ENCODE measurements around the gene DLX4.

The DLX4 gene

DNA sequence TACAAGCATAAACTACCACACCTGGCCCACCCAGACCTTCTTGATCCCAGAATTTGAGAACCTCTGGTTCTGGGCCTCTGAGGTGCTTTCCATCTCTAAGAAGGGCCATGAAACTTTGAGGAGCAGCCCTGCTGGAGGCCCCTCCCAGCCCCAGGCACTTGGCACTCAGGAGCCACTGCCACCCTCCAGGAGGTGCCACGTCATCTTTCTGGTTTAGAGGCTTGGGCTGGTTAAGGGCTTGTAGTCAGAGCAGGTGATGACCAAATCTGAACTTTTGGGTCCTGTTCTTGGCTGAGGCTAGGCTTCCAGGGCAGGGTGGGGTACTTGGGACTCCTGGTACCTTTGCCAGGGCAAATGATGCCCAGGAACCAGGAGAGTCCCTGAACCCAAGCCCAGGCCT, 13.8 kb upstream of the DLX4 start:
- no peak overlapping the region for H3K4me3 ChIP-seq (ENCODE audit: low read depth, low read length)
- TF ChIP-seq, protein P1, sequence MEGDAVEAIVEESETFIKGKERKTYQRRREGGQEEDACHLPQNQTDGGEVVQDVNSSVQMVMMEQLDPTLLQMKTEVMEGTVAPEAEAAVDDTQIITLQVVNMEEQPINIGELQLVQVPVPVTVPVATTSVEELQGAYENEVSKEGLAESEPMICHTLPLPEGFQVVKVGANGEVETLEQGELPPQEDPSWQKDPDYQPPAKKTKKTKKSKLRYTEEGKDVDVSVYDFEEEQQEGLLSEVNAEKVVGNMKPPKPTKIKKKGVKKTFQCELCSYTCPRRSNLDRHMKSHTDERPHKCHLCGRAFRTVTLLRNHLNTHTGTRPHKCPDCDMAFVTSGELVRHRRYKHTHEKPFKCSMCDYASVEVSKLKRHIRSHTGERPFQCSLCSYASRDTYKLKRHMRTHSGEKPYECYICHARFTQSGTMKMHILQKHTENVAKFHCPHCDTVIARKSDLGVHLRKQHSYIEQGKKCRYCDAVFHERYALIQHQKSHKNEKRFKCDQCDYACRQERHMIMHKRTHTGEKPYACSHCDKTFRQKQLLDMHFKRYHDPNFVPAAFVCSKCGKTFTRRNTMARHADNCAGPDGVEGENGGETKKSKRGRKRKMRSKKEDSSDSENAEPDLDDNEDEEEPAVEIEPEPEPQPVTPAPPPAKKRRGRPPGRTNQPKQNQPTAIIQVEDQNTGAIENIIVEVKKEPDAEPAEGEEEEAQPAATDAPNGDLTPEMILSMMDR (IDR thresholded peaks at IDR 0.05; ENCODE audit: borderline replicate concordance, insufficient read depth, low read depth, low read length), result no peak

DNA sequence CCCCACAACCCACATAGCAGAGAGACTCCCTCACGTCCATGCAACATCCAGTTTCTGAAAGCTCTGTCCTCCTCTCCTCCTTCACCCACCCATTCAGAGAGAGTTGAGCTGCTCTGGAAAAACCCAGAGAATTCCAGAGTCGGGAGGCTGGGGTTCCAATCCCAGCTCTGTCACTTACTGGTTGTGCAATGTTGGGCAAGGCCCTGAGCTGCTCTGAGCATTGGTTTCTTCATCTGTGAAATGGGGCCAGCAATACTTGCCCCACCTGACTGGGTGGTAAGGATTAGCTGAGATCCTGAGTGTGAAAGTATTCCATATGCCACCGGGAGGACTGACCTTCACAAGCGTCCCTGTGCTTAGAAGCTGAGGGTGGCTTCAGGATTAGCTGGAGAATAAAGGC, 12.2 kb upstream of the DLX4 start:
- TF ChIP-seq, protein P1 (IDR thresholded peaks at IDR 0.05; ENCODE audit: borderline replicate concordance, insufficient read depth, low read depth, low read length), result no peak
- no peak overlapping the region for H3K4me3 ChIP-seq (ENCODE audit: low read depth, low read length)

DNA sequence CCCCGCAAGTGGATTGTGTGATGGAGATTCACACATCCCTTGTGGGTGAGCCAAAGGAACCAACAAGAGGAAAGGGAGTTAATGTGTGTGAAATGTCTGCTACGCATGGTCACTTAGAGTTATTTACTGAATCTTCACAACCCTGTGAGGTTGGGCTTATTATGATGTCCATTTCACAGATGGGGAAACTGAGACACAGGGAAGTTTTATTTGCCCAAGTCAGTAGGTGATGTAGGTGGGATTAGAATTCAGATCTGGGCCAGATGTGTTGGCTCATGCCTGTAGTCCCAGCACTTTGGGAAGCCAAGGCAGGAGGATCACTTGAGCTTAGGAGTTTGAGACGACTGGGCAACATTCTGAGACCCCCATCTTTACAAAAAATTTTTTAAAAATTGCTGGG, 11.6 kb upstream of the DLX4 start:
- TF ChIP-seq, protein P1 (IDR thresholded peaks at IDR 0.05; ENCODE audit: borderline replicate concordance, insufficient read depth, low read depth, low read length), result no peak
- no peak overlapping the region for H3K4me3 ChIP-seq (ENCODE audit: low read depth, low read length)

DNA sequence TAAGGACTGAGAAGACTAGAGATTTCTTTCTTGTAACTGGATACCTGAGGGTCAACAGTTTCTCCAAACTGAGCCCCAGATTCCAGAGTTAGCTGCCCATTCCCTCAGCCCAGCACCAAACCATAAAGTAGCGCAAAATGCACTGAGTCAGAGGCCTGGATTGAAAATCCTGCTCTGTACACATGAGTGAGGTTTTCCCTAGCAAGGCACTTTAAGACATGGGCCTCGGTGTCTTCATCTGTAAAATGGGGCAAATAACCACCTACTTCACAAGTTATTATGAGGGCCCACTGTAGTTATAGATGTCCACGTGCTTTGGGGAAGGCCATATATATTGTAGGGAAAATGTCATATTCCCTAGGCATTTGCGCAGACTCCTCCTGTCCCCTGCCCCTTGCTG, 10.3 kb upstream of the DLX4 start:
- no peak overlapping the region for H3K4me3 ChIP-seq (ENCODE audit: low read depth, low read length)
- TF ChIP-seq, protein P1 (IDR thresholded peaks at IDR 0.05; ENCODE audit: borderline replicate concordance, insufficient read depth, low read depth, low read length), result no peak

DNA sequence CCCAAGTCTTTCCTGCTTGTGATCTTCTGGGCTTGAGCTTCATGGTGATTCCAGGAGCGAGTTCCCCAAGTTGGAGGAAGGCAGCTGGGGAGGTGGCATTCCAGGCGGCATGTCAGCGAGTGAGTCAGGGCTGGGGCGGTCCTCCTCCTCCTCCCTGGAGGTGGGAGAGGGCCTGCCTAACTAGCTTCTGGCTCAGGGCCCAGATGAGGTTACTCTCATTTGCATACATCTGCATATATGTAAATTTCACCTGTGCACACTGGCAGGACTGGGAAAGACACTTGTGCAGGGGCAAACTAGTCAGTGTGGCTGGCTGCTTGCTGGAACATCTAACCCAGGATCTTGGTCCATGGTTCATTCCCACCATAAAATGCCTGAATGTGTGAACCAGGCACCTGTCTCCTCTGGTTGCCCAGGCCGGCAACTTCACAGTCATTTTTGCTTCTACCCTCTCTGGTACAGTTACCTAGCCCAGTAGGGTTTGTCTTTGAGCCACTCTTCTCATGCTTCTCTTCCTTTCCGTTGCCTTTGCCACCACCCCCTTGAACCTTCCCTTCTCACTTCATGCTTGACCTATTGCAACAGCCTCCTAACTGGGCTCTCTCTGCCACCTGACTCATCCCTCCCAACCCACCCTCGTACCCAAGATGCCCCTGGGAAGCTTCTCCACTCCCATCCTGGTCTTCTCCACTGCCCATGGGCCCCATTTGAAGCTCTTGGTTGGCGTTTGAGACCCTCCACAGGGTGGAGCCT, 9.6 kb upstream of the DLX4 start:
- TF ChIP-seq, protein P1 (IDR thresholded peaks at IDR 0.05; ENCODE audit: borderline replicate concordance, insufficient read depth, low read depth, low read length), result no peak
- no peak overlapping the region for H3K4me3 ChIP-seq (ENCODE audit: low read depth, low read length)

DNA sequence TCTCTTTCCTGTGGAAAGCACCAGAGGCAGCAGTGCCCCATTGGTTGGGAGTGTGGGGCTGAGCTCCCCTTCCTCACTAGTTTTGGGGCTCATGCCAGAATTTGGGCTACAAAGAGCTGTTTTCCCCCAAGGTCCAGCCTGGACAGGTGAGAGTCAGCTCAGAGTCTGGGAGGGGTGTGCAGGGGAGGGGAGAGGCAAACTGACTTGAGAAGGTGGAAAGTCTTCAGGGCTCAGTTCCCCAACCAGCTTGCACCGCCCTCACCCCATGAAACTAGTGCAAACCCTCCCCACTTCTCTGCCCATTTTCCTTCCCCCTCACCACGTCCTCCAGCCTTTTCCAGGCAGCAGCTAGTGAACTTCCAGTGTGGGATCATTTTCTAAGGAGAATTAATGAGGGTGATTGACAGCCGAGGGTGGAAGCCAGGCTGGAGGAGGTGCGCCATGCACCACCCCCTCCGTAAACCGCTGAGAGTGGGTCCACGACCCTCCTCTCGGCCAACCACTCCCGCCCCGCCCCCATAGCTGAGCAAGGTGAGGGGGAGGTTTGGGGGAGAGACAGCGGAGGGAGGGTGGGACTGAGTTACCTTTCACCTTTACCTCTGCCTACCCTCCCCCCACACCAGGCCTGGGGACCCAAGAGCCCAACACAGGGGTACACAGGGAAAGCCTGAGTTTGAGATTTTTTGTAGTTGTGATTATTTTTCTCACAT, 6.2 kb upstream of the DLX4 start:
- no peak overlapping the region for H3K4me3 ChIP-seq (ENCODE audit: low read depth, low read length)
- TF ChIP-seq, protein P1 (IDR thresholded peaks at IDR 0.05; ENCODE audit: borderline replicate concordance, insufficient read depth, low read depth, low read length), result no peak

DNA sequence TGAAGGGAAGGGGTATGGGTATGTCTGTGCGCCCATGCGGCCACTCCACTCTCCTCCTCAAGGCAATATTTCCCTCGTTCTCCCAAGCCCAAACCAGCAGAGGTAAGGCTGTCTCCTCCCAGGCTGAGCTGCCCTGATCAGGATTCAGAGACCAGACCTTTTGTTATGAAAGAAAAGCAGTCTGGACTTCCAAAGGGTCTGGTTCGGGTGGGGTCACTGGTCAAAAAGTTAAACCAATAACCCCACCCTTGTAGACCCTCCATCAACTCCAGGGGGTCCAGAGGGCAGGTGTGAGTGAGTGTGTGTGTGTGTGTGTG, 5.7 kb upstream of the DLX4 start:
- H3K4me3 ChIP-seq (ENCODE audit: low read depth, low read length), result no peak overlapping the region
- TF ChIP-seq, protein P1 (IDR thresholded peaks at IDR 0.05; ENCODE audit: borderline replicate concordance, insufficient read depth, low read depth, low read length), result no peak

Data from GM12875 (cell line).